Mammary epithelial cell (primary cell): ENCODE results near the gene LIFR.

Experiments used
- EZH2 ChIP-seq: IDR thresholded peaks from 2 replicates; pipeline ENCODE4 v1.6.1; 2012; ENCODE audit warnings: low read length, inconsistent platforms, borderline replicate concordance
- TF ChIP-seq, protein P1 (sequence below), 2 donors: IDR thresholded peaks in 1 of 2; conservative IDR thresholded peaks in 1 of 2; 2 replicates each; pipeline ENCODE4 v1.5.1; 2011 to 2012; ENCODE audit warnings: inconsistent platforms in 2 of 2, low read length in 2 of 2, mild to moderate bottlenecking in 2 of 2, control low read depth in 1 of 2, low read depth in 1 of 2; ENCODE audit not compliant: insufficient read depth in 1 of 2; ENCODE audit errors: extremely low read depth in 1 of 2

DNA sequence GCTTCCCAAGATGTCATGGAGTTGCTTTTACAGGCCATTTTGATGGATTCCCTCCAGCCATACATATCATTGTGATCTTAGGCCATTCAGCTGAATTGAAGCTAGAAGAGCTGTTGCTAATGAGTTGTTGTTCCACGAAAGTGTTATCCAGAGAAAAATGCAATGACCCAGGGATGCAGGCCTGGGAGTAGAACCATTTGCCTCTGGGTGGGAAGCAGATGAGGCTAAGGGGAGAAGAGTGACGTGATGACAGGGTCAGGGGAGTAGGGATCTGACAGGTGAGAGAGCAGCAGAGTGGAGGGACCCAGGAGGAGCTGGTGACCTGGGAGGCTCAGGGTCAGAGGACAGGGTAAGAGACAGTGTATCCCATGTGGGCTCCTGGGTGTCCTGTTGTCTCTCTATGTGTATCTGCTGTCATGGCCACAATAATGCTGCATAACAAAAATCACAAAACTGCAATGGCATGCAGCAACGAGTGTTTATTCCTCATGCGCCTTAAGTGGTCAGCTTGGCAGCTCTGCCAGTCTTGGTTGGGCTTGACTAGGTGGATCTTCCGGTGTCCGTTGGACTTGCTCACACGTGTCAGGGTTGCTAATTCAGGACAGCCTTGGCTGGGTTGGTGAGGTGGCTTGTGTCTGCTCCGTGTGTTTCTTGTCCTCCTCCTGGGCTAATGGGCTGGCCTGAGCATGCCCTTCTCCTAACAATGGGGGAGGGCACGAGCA lies 90.6 kb downstream of the LIFR start:
- TF ChIP-seq, protein P1, sequence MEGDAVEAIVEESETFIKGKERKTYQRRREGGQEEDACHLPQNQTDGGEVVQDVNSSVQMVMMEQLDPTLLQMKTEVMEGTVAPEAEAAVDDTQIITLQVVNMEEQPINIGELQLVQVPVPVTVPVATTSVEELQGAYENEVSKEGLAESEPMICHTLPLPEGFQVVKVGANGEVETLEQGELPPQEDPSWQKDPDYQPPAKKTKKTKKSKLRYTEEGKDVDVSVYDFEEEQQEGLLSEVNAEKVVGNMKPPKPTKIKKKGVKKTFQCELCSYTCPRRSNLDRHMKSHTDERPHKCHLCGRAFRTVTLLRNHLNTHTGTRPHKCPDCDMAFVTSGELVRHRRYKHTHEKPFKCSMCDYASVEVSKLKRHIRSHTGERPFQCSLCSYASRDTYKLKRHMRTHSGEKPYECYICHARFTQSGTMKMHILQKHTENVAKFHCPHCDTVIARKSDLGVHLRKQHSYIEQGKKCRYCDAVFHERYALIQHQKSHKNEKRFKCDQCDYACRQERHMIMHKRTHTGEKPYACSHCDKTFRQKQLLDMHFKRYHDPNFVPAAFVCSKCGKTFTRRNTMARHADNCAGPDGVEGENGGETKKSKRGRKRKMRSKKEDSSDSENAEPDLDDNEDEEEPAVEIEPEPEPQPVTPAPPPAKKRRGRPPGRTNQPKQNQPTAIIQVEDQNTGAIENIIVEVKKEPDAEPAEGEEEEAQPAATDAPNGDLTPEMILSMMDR (conservative IDR thresholded peaks at IDR 0.05 in 1 of 2, IDR thresholded peaks at IDR 0.05 in 1 of 2; ENCODE audit: extremely low read depth in 1 of 2, insufficient read depth in 1 of 2, low read depth in 1 of 2, low read length in 2 of 2), result no peak
- no peak for TF ChIP-seq EZH2
